Renal cortical epithelial cell (primary cell): Measurements from ENCODE around the gene PRKAG2. TPM values are rescaled to one million over a fixed set of nuclear protein-coding genes. Genes with fewer than 3 reads are reported as not detected.

Experiments
- DNase-seq: peaks from one replicate; pipeline ENCODE4 v3.0.0-alpha.2; 2011; ENCODE audit warnings: low read depth
- total RNA-seq: library from RNA; depleted of rRNA; stranded (reverse); fragments of >200 nt; gene quantifications from 2 replicates; pipeline ENCODE4 v1.2.3, GENCODE V29; 2014

PRKAG2 gene
- total RNA-seq, 1 donor from 2014 or later, result 45.0 TPM

GRCh38 chr7:151726652-151727578 lies 150.0 kb downstream of the PRKAG2 start:
- no peak for DNase-seq

GRCh38 chr7:151725844-151726651 lies 150.9 kb downstream of the PRKAG2 start:
- peak; percentile 49 for DNase-seq

GRCh38 chr7:151724920-151725584 lies 151.9 kb downstream of the PRKAG2 start:
- no peak for DNase-seq

- no peak for DNase-seq
These were observed 152.5 kb downstream of the PRKAG2 start for GRCh38 chr7:151724250-151724915.

- DNase-seq, result no peak
These were observed 153.6 kb downstream of the PRKAG2 start for GRCh38 chr7:151723321-151723720.

- DNase-seq, result no peak
These were observed 154.4 kb downstream of the PRKAG2 start for GRCh38 chr7:151722533-151722932.

- DNase-seq, result no peak
These were observed 155.2 kb downstream of the PRKAG2 start for GRCh38 chr7:151721694-151722093.

- no peak for DNase-seq
These were observed 155.7 kb downstream of the PRKAG2 start for GRCh38 chr7:151721236-151721635.

- no peak for DNase-seq
These were observed 156.6 kb downstream of the PRKAG2 start for GRCh38 chr7:151720280-151720679.

- no peak for DNase-seq
These were observed 157.0 kb downstream of the PRKAG2 start for GRCh38 chr7:151719897-151720242.

- DNase-seq, result no peak
These were observed 157.7 kb downstream of the PRKAG2 start for GRCh38 chr7:151719031-151719896.

GRCh38 chr7:151717918-151718317 lies 159.0 kb downstream of the PRKAG2 start:
- no peak for DNase-seq

GRCh38 chr7:151717415-151717814 lies 159.5 kb downstream of the PRKAG2 start:
- peak; percentile 41 for DNase-seq

- DNase-seq, result no peak
These were observed 160.6 kb downstream of the PRKAG2 start for GRCh38 chr7:151716323-151716722.

- peak; percentile 57 for DNase-seq
These were observed 161.1 kb downstream of the PRKAG2 start for GRCh38 chr7:151715666-151716315.

GRCh38 chr7:151714201-151714600 lies 162.7 kb downstream of the PRKAG2 start:
- no peak for DNase-seq

GRCh38 chr7:151712810-151713125 lies 164.1 kb downstream of the PRKAG2 start:
- no peak for DNase-seq

- peak; percentile 49 for DNase-seq
These were observed 164.8 kb downstream of the PRKAG2 start for GRCh38 chr7:151711906-151712809.

- DNase-seq, result no peak
These were observed 165.5 kb downstream of the PRKAG2 start for GRCh38 chr7:151711435-151711872.
